Ishikawa (cell line): ENCODE measurements around the gene ZCWPW1.

Experiments used
- EGR1 ChIP-seq: IDR thresholded peaks from 2 replicates; pipeline ENCODE4 v1.6.1; 2012
- EP300 ChIP-seq: IDR thresholded peaks from 2 replicates; pipeline ENCODE4 v1.6.1; 2012; ENCODE audit warnings: borderline replicate concordance
- FOXM1 ChIP-seq: IDR thresholded peaks from 2 replicates; pipeline ENCODE4 v1.6.1; 2012; ENCODE audit warnings: low read depth, borderline replicate concordance
- RAD21 ChIP-seq: IDR thresholded peaks from 2 replicates; pipeline ENCODE4 v1.6.1; 2012; ENCODE audit warnings: low read depth
- TAF1 ChIP-seq: IDR thresholded peaks from 2 replicates; pipeline ENCODE4 v1.6.1; 2012; ENCODE audit warnings: low read depth, mild to moderate bottlenecking
- YY1 ChIP-seq: IDR thresholded peaks from 2 replicates; pipeline ENCODE4 v1.6.1; 2012; ENCODE audit warnings: low read depth
- TF ChIP-seq, protein P1 (sequence below): IDR thresholded peaks from 2 replicates; pipeline ENCODE4 v1.6.1; 2012; ENCODE audit warnings: low read depth, mild to moderate bottlenecking

DNA sequence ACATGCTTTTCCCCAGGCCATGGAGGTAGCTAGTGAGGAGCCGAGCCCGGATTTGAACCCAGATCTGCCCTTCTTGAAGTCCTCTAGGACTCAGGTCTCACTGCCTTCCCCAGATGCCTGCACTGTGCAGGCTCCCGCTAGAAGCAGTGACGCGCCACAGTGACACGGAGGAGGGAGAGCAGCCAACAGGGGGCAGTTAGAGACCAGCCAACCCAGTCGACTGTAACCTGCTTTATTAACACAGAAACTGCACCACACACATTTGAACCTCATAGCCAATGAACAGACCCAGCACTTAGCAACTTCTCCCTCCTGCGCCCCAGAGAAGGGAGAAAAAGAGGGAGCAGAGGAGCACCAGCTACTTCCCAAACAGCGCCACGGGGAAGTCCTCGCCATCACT lies 27.8 kb downstream of the ZCWPW1 start:
- TF ChIP-seq EGR1 = no peak
- no peak for TF ChIP-seq YY1
- no peak for TF ChIP-seq EP300
- TF ChIP-seq RAD21 = peak; percentile 40
- TF ChIP-seq, protein P1, sequence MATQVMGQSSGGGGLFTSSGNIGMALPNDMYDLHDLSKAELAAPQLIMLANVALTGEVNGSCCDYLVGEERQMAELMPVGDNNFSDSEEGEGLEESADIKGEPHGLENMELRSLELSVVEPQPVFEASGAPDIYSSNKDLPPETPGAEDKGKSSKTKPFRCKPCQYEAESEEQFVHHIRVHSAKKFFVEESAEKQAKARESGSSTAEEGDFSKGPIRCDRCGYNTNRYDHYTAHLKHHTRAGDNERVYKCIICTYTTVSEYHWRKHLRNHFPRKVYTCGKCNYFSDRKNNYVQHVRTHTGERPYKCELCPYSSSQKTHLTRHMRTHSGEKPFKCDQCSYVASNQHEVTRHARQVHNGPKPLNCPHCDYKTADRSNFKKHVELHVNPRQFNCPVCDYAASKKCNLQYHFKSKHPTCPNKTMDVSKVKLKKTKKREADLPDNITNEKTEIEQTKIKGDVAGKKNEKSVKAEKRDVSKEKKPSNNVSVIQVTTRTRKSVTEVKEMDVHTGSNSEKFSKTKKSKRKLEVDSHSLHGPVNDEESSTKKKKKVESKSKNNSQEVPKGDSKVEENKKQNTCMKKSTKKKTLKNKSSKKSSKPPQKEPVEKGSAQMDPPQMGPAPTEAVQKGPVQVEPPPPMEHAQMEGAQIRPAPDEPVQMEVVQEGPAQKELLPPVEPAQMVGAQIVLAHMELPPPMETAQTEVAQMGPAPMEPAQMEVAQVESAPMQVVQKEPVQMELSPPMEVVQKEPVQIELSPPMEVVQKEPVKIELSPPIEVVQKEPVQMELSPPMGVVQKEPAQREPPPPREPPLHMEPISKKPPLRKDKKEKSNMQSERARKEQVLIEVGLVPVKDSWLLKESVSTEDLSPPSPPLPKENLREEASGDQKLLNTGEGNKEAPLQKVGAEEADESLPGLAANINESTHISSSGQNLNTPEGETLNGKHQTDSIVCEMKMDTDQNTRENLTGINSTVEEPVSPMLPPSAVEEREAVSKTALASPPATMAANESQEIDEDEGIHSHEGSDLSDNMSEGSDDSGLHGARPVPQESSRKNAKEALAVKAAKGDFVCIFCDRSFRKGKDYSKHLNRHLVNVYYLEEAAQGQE = no peak
- no peak for TF ChIP-seq TAF1
- TF ChIP-seq FOXM1 = no peak
